GM18526 (cell line): Measurements from ENCODE around the gene HIGD2A.

Source experiments
- POLR2A ChIP-seq: IDR thresholded peaks from 3 replicates; pipeline ENCODE4 v1.6.1; 2011; ENCODE audit not compliant: insufficient read length; ENCODE audit errors: extremely low read depth

The HIGD2A gene

GRCh38 chr5:176384366-176384930 lies 4.1 kb upstream of the HIGD2A start:
- no peak for TF ChIP-seq POLR2A

GRCh38 chr5:176384991-176385390 lies 3.6 kb upstream of the HIGD2A start:
- no peak for TF ChIP-seq POLR2A

GRCh38 chr5:176386491-176386890 lies 2.1 kb upstream of the HIGD2A start:
- no peak for TF ChIP-seq POLR2A

GRCh38 chr5:176387384-176387925 lies 1.1 kb upstream of the HIGD2A start:
- no peak for TF ChIP-seq POLR2A

GRCh38 chr5:176388003-176388443 lies 528 bp upstream of the HIGD2A start:
- TF ChIP-seq POLR2A, result no peak

- TF ChIP-seq POLR2A, result peak; percentile 79
Measured at GRCh38 chr5:176389135-176390123, 878 bp downstream of the HIGD2A start.

GRCh38 chr5:176391479-176391878 lies 2.9 kb downstream of the HIGD2A start:
- TF ChIP-seq POLR2A, result no peak

GRCh38 chr5:176391999-176392398 lies 3.4 kb downstream of the HIGD2A start:
- TF ChIP-seq POLR2A, result no peak

- no peak for TF ChIP-seq POLR2A
Measured at GRCh38 chr5:176392526-176392925, 4.0 kb downstream of the HIGD2A start.

- no peak for TF ChIP-seq POLR2A
Measured at GRCh38 chr5:176394096-176394495, 5.5 kb downstream of the HIGD2A start.

- TF ChIP-seq POLR2A, result no peak
Measured at GRCh38 chr5:176394881-176395675, 6.5 kb downstream of the HIGD2A start.

- TF ChIP-seq POLR2A, result no peak
Measured at GRCh38 chr5:176396330-176396729, 7.8 kb downstream of the HIGD2A start.

- TF ChIP-seq POLR2A, result no peak
Measured at GRCh38 chr5:176397736-176398420, 9.3 kb downstream of the HIGD2A start.

- TF ChIP-seq POLR2A, result no peak
Measured at GRCh38 chr5:176400382-176401156, 12.0 kb downstream of the HIGD2A start.
